ACC112 (cell line): ENCODE results near the gene ENDOD1.

Experiments used
- H2AFZ ChIP-seq: fragments of 200-600 bp; sonication (generic); one replicate; pipeline ENCODE4 v1.6.0; 2017; ENCODE audit warnings: antibody characterized with exemption, low read length; ENCODE audit not compliant: unreplicated experiment
- H3K27ac ChIP-seq: fragments of 200-600 bp; sonication (generic); 2 replicates; pipeline ENCODE4 v1.5.1; 2014; ENCODE audit warnings: low read depth, mild to moderate bottlenecking, antibody characterized with exemption, low read length, moderate library complexity
- H3K27me3 ChIP-seq: fragments of 200-600 bp; sonication (generic); 2 replicates; pipeline ENCODE4 v1.6.1; 2014; ENCODE audit warnings: mild to moderate bottlenecking, antibody characterized with exemption, low read length, moderate library complexity, mixed read lengths; ENCODE audit not compliant: insufficient read depth
- H3K36me3 ChIP-seq: fragments of 200-600 bp; sonication (generic); 2 replicates; pipeline ENCODE4 v1.6.1; 2016; ENCODE audit warnings: mild to moderate bottlenecking, antibody characterized with exemption, low read length, moderate library complexity, mixed read lengths; ENCODE audit not compliant: insufficient read depth
- H3K4me1 ChIP-seq: fragments of 200-600 bp; sonication (generic); one replicate; pipeline ENCODE4 v1.6.1; 2016; ENCODE audit warnings: low read length, mixed read lengths; ENCODE audit not compliant: insufficient read depth, unreplicated experiment, control insufficient read depth
- H3K4me3 ChIP-seq: fragments of 200-600 bp; sonication (generic); 2 replicates; pipeline ENCODE4 v1.5.1; 2014; ENCODE audit warnings: mild to moderate bottlenecking, low read depth, low read length
- H3K79me2 ChIP-seq: fragments of 200-600 bp; sonication (generic); one replicate; pipeline ENCODE4 v1.6.0; 2016; ENCODE audit warnings: low read length; ENCODE audit not compliant: control insufficient read depth, unreplicated experiment, insufficient read depth

The ENDOD1 gene

DNA sequence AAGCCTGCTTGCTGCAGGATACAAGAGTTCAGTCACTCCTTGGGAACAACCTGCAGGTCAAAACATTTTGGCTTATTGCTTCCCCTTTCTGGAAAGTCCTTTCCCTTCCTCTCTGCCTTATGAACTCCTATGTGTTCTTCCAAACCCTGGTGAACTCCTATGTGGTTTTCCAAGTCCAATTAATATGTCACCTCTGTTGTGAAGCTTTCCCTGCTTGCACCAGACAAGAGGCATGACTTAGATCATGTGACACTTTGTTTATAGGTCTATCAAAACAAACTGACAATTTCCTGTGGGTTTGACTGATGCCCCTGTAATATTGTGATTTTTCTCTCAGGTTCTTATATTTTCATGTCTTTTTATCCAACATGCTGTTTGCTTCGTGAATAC is 64.2 kb downstream of the ENDOD1 start:
- no peak overlapping the region for H3K4me3 ChIP-seq
- no peak overlapping the region for H3K27ac ChIP-seq
- H3K79me2 ChIP-seq = no peaks in the 10 kb centered on the region
- no peaks in the 10 kb centered on the region for H3K27me3 ChIP-seq
- peaks cover 4% of the 10 kb centered on the region for H3K4me1 ChIP-seq
- H3K36me3 ChIP-seq = no peaks in the 10 kb centered on the region
- H2AFZ ChIP-seq = no peak overlapping the region

GRCh38 chr11:95154514-95154913 is 64.9 kb downstream of the ENDOD1 start:
- H3K27ac ChIP-seq = no peak overlapping the region
- H3K4me3 ChIP-seq = no peak overlapping the region
- no peaks in the 10 kb centered on the region for H3K36me3 ChIP-seq
- peaks cover 4% of the 10 kb centered on the region for H3K4me1 ChIP-seq
- no peaks in the 10 kb centered on the region for H3K79me2 ChIP-seq
- H2AFZ ChIP-seq = no peak overlapping the region
- H3K27me3 ChIP-seq = no peaks in the 10 kb centered on the region

DNA sequence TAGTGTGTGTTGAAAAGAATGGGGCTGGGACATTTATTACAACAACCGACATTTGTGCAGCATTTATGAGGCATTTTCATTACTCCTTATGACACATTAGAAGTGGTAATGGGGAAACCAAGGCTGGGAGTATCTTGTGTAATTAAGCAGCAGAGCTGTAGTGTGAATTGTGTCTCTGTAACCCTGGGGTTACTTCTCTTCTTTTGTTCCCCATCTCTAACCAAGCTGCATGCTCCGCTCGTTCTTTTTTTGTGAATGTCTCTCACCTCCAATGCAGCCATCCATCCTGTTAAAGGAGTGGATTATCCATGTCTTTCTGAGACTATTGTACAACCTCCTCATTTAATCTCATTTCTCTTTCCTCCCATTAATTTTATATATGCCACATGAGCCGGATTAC is 65.7 kb downstream of the ENDOD1 start:
- Histone ChIP-seq H3K27me3 (no peaks in the 10 kb centered on the region), H2AFZ (no peak overlapping the region), H3K79me2 (no peaks in the 10 kb centered on the region), H3K4me1 (peaks cover 4% of the 10 kb centered on the region), H3K36me3 (no peaks in the 10 kb centered on the region), H3K27ac (no peak overlapping the region), H3K4me3 (no peak overlapping the region)

DNA sequence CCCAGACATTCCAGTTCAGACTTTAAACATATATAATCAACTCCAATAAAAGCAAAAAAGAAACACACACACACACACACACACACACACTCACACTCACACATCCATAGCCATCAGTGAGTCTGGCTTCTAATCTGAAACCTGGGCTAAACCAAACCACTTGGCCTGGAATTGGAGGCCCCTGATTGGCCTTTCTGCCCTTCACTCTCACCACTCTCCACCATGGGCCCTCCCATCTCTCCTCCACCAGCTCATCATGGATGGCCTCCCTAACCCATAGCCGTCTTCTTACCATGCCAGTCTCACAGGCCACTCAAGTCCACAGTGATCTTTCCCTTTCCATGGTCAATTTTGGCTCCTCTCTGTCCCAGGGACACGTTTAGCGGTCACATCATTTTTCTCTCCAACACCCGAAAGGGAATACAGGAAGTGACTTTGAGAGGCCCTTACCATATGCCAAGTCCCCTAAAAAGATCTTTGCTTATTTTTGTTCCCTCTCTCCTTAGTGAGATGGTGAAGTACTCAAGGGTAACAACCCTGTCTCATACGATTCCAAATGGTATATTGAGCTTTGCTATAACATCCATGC is 66.6 kb downstream of the ENDOD1 start:
- Histone ChIP-seq H3K79me2 (no peaks in the 10 kb centered on the region), H3K4me3 (no peak overlapping the region), H2AFZ (no peak overlapping the region), H3K36me3 (no peaks in the 10 kb centered on the region), H3K27me3 (no peaks in the 10 kb centered on the region), H3K4me1 (peaks cover 4% of the 10 kb centered on the region), H3K27ac (no peak overlapping the region)

DNA sequence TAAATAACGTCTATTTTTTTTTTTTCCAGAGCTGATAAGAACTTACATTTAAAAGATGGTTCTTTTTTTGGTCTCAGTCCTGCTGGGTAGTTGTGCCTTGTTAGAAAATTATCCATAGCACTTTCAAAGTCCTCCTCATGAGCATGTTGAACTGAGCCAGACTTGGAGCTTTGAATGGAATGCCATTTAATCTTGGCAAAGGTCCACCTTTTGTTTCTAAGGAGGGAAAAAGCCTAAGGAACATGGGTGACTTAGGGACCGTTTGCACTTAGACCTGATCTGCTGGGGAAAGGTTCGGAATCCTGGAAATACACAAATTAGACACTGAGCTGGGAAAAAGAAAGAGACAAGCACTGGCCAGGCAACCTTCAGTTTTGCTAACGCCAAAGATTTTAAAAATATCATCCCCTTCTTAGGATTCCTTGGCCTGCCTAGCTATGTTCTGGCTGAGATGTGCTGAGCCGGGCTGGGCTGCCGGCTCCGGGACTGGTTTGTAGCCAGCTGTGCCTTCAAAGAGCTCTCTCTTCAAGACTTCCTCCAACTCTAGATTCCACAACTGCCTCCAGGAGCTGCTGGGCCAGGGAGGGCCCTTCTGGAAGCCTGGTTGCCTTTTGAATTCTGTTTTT is 67.4 kb downstream of the ENDOD1 start:
- H3K27me3 ChIP-seq = no peaks in the 10 kb centered on the region
- H3K79me2 ChIP-seq = no peaks in the 10 kb centered on the region
- H2AFZ ChIP-seq = no peak overlapping the region
- no peaks in the 10 kb centered on the region for H3K36me3 ChIP-seq
- no peak overlapping the region for H3K27ac ChIP-seq
- H3K4me3 ChIP-seq = no peak overlapping the region
- H3K4me1 ChIP-seq = peaks cover 4% of the 10 kb centered on the region

DNA sequence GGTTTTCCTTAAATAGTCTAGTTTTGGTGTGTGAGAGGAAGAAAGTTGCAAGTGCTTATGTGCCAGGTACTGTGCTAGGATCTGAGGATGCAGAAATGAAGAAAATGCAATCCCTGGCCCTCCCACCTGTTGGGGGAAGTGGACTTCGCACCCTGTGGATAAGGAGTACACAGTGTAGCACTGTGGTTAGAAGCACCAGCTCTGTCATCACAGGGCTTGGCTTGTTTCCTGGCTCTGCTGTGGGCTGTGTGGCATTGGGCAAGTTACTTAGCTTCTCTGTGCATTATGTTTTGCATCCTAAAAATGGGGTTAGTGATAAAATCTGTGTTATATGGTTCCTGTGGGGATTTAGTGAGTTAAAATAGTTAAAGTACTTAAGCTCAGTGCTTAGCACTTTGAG is 68.2 kb downstream of the ENDOD1 start:
- Histone ChIP-seq H3K27ac (no peak overlapping the region), H3K27me3 (no peaks in the 10 kb centered on the region), H2AFZ (no peak overlapping the region), H3K4me3 (no peak overlapping the region), H3K79me2 (no peaks in the 10 kb centered on the region), H3K4me1 (peaks cover 4% of the 10 kb centered on the region), H3K36me3 (no peaks in the 10 kb centered on the region)

- H2AFZ ChIP-seq = no peak overlapping the region
- no peaks in the 10 kb centered on the region for H3K79me2 ChIP-seq
- H3K27ac ChIP-seq = no peak overlapping the region
- no peaks in the 10 kb centered on the region for H3K27me3 ChIP-seq
- H3K4me1 ChIP-seq = no peaks in the 10 kb centered on the region
- no peaks in the 10 kb centered on the region for H3K36me3 ChIP-seq
- no peak overlapping the region for H3K4me3 ChIP-seq
Observed at GRCh38 chr11:95161248-95161647, 71.6 kb downstream of the ENDOD1 start.

GRCh38 chr11:95163106-95163505 is 73.5 kb downstream of the ENDOD1 start:
- no peak overlapping the region for H3K4me3 ChIP-seq
- H3K27me3 ChIP-seq = no peaks in the 10 kb centered on the region
- no peaks in the 10 kb centered on the region for H3K79me2 ChIP-seq
- H3K4me1 ChIP-seq = no peaks in the 10 kb centered on the region
- no peak overlapping the region for H3K27ac ChIP-seq
- no peak overlapping the region for H2AFZ ChIP-seq
- H3K36me3 ChIP-seq = no peaks in the 10 kb centered on the region

DNA sequence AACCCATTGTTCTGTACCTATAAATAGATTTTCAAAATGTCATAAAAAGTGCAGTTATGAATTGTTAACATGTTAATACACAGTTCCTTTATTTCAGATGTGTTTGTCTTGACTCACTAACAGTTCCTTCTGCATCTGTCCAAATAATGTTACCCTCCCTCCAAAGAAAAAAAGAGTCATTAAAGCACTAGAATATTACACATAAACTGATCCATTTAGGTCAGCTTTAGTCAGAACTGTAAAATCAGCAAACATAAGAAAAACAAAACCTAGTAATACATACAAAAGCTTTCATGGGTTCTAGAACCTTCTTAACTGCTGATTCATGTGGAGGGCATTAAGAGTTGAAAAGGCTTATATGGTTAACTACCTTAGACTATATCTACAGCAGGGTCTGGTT is 76.0 kb downstream of the ENDOD1 start:
- Histone ChIP-seq H3K4me3 (no peak overlapping the region), H3K36me3 (no peaks in the 10 kb centered on the region), H3K27me3 (no peaks in the 10 kb centered on the region), H2AFZ (no peak overlapping the region), H3K27ac (no peak overlapping the region), H3K79me2 (no peaks in the 10 kb centered on the region), H3K4me1 (no peaks in the 10 kb centered on the region)

- Histone ChIP-seq H2AFZ (no peak overlapping the region), H3K4me1 (no peaks in the 10 kb centered on the region), H3K27me3 (no peaks in the 10 kb centered on the region), H3K27ac (no peak overlapping the region), H3K4me3 (no peak overlapping the region), H3K36me3 (no peaks in the 10 kb centered on the region), H3K79me2 (no peaks in the 10 kb centered on the region)
Observed at GRCh38 chr11:95166781-95167180, 77.1 kb downstream of the ENDOD1 start.

DNA sequence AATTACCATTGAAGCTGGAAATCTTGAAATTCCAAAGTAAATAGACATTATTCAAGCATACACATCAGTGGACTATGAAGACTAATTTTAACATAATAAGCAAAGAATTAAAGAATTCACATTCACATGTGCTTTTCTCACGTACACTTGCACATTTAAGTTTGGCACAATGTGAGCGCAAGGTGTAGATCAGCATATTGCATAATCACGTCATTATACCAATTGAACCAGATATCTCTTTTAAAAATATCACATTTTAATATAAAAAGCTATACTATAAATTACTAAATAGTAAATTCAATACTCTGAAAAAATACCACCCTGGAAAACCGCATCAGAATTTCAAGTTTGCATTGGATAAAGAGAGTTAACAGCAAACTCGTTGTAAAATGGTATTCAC is 80.6 kb downstream of the ENDOD1 start:
- Histone ChIP-seq H3K36me3 (no peaks in the 10 kb centered on the region), H3K27ac (no peak overlapping the region), H3K27me3 (no peaks in the 10 kb centered on the region), H3K4me3 (no peak overlapping the region), H3K79me2 (no peaks in the 10 kb centered on the region), H2AFZ (no peak overlapping the region), H3K4me1 (no peaks in the 10 kb centered on the region)
